Stomach smooth muscle (tissue), 2 donors: ENCODE measurements around the gene PRKG1.
"Not testable (repeated sequence)": the region's sequence is repeated elsewhere in the genome, so short reads cannot be mapped to it uniquely, and the experiment has no call there.

Experiments
- H3K27ac ChIP-seq: one replicate; pipeline ENCODE4 v1.7.0; 2013; ENCODE audit warnings: mild to moderate bottlenecking, low read length, inconsistent platforms
- H3K27me3 ChIP-seq, 2 donors: one replicate each; pipeline ENCODE4 v1.7.0; 2013; ENCODE audit warnings: low read length in 2 of 2; ENCODE audit not compliant: insufficient read depth in 2 of 2, control insufficient read depth in 1 of 2
- H3K36me3 ChIP-seq, 2 donors: one replicate each; pipeline ENCODE4 v1.7.0; 2013; ENCODE audit warnings: low read length in 2 of 2; ENCODE audit not compliant: control insufficient read depth in 2 of 2, insufficient read depth in 2 of 2
- H3K4me1 ChIP-seq: one replicate; pipeline ENCODE4 v1.7.0; 2013; ENCODE audit warnings: low read length; ENCODE audit not compliant: control insufficient read depth, insufficient read depth
- H3K4me3 ChIP-seq, 2 donors: one replicate each; pipeline ENCODE4 v1.7.0; 2013; ENCODE audit warnings: low read length in 2 of 2
- H3K9ac ChIP-seq, 2 donors: one replicate each; pipeline ENCODE4 v1.7.0; 2013; ENCODE audit warnings: low read length in 2 of 2, mild to moderate bottlenecking in 1 of 2
- H3K9me3 ChIP-seq, 2 donors: one replicate each; pipeline ENCODE4 v1.7.0; 2013; ENCODE audit warnings: low read length in 2 of 2; ENCODE audit not compliant: control insufficient read depth in 2 of 2
- donor health status: healthy.
- donor health status: Pancreatic carcinoma.

Gene PRKG1

GRCh38 chr10:51244748-51245490 lies 170.6 kb downstream of the PRKG1 start:
- Histone ChIP-seq H3K9ac (no peak overlapping the region), H3K27ac (no peak overlapping the region), H3K4me1 (no peaks in the 10 kb centered on the region), H3K36me3 (no peaks in the 10 kb centered on the region), H3K27me3 (no peaks in the 10 kb centered on the region), H3K9me3 (no peaks in the 10 kb centered on the region), H3K4me3 (no peak overlapping the region)

- no peaks in the 10 kb centered on the region for H3K9me3 ChIP-seq
- H3K27me3 ChIP-seq, result no peaks in the 10 kb centered on the region
- H3K9ac ChIP-seq, result no peak overlapping the region
- H3K4me3 ChIP-seq, result no peak overlapping the region
- no peaks in the 10 kb centered on the region for H3K36me3 ChIP-seq
- peaks cover 5% of the 10 kb centered on the region for H3K4me1 ChIP-seq
- no peak overlapping the region for H3K27ac ChIP-seq
Observed at GRCh38 chr10:51246156-51246555, 171.9 kb downstream of the PRKG1 start.

GRCh38 chr10:51250278-51250920 lies 176.1 kb downstream of the PRKG1 start:
- Histone ChIP-seq H3K27ac (no peak overlapping the region), H3K9ac (no peak overlapping the region), H3K4me1 (peaks cover 5% of the 10 kb centered on the region), H3K36me3 (no peaks in the 10 kb centered on the region), H3K9me3 (no peaks in the 10 kb centered on the region), H3K4me3 (no peak overlapping the region), H3K27me3 (no peaks in the 10 kb centered on the region)

GRCh38 chr10:51251110-51251509 lies 176.8 kb downstream of the PRKG1 start:
- no peaks in the 10 kb centered on the region for H3K9me3 ChIP-seq
- no peaks in the 10 kb centered on the region for H3K36me3 ChIP-seq
- peaks cover 5% of the 10 kb centered on the region for H3K4me1 ChIP-seq
- H3K27ac ChIP-seq, result no peak overlapping the region
- no peak overlapping the region for H3K4me3 ChIP-seq
- H3K9ac ChIP-seq, result no peak overlapping the region
- H3K27me3 ChIP-seq, result no peaks in the 10 kb centered on the region

GRCh38 chr10:51255381-51255780 lies 181.1 kb downstream of the PRKG1 start:
- Histone ChIP-seq H3K9me3 (no peaks in the 10 kb centered on the region), H3K4me1 (peaks cover 2% of the 10 kb centered on the region), H3K27me3 (no peaks in the 10 kb centered on the region), H3K36me3 (no peaks in the 10 kb centered on the region), H3K9ac (no peak overlapping the region), H3K27ac (no peak overlapping the region), H3K4me3 (no peak overlapping the region)

GRCh38 chr10:51257511-51258248 lies 183.4 kb downstream of the PRKG1 start:
- Histone ChIP-seq H3K9ac (no peak overlapping the region), H3K36me3 (no peaks in the 10 kb centered on the region), H3K9me3 (no peaks in the 10 kb centered on the region), H3K27me3 (no peaks in the 10 kb centered on the region), H3K4me1 (no peaks in the 10 kb centered on the region), H3K4me3 (no peak overlapping the region), H3K27ac (no peak overlapping the region)

- Histone ChIP-seq H3K9me3 (no peaks in the 10 kb centered on the region), H3K36me3 (no peaks in the 10 kb centered on the region), H3K9ac (no peak overlapping the region), H3K4me1 (no peaks in the 10 kb centered on the region), H3K27ac (no peak overlapping the region), H3K27me3 (no peaks in the 10 kb centered on the region), H3K4me3 (no peak overlapping the region)
Observed at GRCh38 chr10:51260376-51260775, 186.1 kb downstream of the PRKG1 start.

GRCh38 chr10:51266496-51266895 lies 192.2 kb downstream of the PRKG1 start:
- Histone ChIP-seq H3K36me3 (no peaks in the 10 kb centered on the region), H3K4me3 (no peak overlapping the region)

GRCh38 chr10:51267980-51268570 lies 193.8 kb downstream of the PRKG1 start:
- H3K4me1 ChIP-seq, H3K9me3 ChIP-seq, H3K27ac ChIP-seq, H3K9ac ChIP-seq, H3K27me3 ChIP-seq, H3K36me3 ChIP-seq, H3K4me3 ChIP-seq: not testable (repeated sequence)

More at GRCh38 chr10:51266496-51266895, 192.2 kb downstream of the PRKG1 start:
- Histone ChIP-seq H3K9me3 (no peaks in the 10 kb centered on the region), H3K9ac (no peak overlapping the region), H3K27me3 (no peaks in the 10 kb centered on the region), H3K4me1 (no peaks in the 10 kb centered on the region), H3K27ac (no peak overlapping the region)

GRCh38 chr10:51269821-51270220 lies 195.5 kb downstream of the PRKG1 start:
- no peak overlapping the region for H3K4me3 ChIP-seq
- H3K9me3 ChIP-seq, result no peaks in the 10 kb centered on the region
- H3K36me3 ChIP-seq, result no peaks in the 10 kb centered on the region
- no peak overlapping the region for H3K9ac ChIP-seq
- H3K27ac ChIP-seq, result no peak overlapping the region
- no peaks in the 10 kb centered on the region for H3K27me3 ChIP-seq
- peaks cover 3% of the 10 kb centered on the region for H3K4me1 ChIP-seq
